Stimulated activated CD4-positive, alpha-beta T cell treated with anti-CD3 and anti-CD28 coated beads, Interleukin-2, amount 100 ng/mL, for 48 hours (primary cell): ENCODE data around the gene SAMD10.
"Not testable (repeated sequence)": the region's sequence is repeated elsewhere in the genome, so short reads cannot be mapped to it uniquely, and the experiment has no call there.

ENCODE experiments used
- DNase-seq, 2 donors: peaks; one replicate each; pipeline ENCODE4 v3.0.0-alpha.2; 2020

SAMD10 gene

DNA sequence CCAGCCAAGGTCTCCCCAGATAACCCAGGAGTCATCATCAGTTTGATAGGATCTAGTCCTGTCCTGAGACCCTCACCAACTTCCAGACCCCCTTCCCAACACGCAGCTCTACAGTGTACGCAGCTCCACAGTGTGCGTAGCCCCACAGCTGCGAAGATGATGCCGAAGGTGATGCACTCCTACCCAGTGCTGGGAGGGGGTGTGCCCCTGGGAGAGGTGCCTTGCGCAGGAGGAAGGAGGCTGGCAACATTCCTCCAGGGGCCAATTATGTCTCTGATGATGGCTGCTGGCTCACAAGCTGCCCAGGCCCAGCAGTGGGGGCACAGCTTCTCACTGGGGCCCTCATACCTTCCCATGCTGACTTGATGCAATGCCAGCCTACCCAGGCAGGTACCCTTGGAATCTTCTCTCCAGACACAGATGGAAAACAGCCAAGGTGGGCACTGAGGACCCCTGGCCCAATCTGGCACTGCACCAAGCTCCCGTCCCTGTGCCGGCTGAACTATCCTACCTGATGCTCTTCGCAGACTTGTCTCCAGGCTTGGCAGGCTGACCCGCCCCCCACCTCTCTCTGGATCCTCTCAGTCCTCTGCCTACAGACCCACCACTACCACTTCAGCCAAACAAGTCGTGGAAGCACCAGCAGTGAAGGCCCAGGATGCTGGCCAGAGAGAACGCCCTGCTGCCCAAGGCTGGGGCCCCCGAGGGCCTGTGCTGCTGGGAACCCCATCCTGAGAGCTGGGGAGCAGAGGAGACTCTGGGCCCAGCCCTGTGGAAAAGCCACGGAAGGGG is 11.1 kb downstream of the SAMD10 start:
- no peak for DNase-seq

DNA sequence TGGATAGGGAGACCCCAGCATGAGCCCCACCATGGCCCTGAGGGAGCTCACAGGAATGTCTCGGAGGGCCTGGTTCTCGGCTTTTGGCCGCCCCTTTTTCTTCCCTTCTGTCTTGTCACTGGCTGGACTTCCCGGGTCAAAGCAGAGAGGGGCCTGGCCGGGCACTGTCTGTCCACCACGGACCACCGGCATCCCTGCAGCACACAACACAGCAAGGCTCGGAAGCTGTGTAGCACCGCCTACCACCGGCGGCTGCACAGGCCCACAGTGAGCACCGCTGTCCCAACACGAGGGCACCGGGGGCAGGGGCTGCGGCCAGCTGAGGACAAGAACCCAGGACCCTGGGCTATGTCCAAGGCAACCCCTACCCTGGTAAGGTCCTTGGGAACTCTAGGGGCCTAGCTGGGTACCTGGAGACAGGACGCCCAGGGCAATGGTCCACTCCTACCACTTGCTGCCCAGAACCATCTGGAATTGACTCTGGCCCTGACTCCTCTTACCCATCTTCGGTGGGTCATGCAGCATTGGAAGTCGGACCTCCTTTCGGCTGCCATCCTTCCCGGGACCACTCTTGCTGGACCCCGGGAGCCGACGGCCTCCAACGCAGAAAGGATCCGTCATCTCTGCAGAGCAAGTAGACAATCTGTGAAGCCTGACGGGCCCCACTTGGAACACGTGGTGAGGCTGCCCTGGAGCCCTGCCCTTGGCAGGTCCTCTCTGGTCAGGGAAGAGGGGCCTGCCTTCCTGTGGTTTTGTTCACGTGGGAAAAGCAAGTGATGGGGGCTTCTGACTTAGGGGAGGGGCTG is 11.9 kb downstream of the SAMD10 start:
- DNase-seq = no peak

DNA sequence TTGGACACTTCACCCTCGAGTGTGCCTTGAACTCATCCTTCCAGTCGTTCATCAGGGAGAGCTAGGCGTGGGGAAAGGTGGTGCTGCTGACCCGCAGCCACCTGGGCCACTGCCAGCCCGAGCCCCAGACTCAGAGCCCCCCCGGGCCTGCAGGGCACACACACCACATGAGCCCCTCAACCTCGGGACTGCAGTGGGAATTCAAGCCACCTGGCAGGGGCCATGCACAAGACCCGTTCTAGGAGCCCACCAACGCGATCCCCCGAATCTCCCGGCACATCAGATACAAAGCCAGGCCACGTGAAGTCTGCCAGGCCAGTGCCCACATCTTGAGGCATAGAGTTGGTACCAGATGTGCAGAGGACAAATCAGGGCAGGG is 12.5 kb downstream of the SAMD10 start:
- no peak for DNase-seq

DNA sequence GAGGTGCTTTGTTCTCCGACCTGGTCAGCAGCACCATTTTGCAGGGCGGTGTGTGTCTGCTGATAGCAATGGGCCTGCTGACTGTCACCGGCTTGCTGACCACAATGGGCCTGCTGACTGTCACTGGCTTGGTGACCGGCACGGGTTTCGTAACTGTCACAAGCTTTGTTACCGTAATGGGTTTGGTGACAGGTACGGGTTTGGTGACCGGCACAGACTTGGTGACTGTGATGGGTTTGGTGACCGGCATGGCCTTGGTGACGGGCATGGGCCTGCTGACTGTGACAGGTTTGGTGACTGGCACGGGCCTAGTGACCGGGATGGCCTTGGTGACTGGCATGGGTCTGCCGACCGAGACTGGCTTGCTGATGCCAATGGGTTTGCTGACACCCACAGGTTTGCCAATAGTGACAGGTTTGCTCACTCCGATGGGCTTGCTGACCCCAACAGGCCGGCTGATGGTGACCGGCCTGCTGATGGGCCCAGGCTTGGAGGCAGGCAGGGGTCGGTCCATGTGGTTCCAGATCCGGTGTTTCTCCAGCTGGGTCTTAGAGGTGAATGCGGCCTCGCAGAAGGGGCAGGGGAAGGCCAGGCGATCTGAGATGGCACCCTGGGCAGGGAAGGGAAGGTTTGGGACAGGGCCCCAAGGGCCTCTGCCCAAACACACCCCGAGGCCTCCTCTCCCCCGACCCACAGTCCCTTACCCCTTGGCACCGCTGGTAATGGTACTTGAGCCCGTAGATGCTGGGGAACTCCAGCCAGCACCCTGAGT is 13.1 kb downstream of the SAMD10 start:
- no peak for DNase-seq

DNA sequence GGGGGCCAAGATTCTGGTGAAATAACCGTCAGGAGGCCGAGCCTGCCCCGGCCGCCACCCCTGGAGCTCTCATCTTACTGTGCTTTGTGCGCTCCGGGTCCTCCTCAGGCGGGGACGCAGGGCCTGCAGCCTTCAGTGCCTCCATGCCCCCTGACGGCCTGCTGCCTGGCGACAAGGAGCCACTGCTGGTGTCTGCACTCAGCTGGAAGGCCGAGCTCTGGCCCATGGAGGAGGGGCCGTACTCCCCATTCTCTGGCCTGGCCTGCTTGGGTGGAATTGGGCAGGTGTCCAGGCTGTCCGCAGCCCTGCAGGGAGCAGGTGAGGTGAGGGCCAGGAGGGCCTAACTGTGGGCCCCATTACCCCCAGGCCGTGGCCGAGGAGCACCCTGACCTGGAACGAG is 15.0 kb downstream of the SAMD10 start:
- no peak for DNase-seq

DNA sequence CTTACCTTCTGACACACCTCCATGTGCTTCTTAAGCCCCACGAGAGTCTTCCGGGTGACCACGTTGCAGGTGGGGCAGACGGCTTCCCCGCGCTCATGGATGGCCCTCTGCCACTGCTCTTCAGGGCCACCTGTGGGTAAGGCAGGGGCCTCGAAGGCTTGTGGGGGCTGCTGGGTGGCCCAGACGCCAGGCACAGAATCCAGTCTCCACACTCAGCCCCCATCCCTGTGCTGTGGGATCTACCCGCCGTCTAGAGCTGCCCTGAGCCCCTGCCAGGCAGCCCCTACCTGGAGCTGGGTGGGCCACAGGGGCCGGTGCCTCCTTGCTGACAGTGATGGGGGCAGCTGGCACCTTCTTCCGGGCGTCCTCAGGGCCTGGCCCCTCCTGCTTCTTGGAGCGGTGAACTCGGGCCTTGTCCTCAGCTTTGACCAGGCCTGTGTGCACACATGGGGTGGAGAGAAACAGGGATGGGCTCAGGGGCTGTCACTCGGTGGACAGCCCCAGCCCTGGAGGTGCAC is 15.6 kb downstream of the SAMD10 start:
- DNase-seq = no peak

DNA sequence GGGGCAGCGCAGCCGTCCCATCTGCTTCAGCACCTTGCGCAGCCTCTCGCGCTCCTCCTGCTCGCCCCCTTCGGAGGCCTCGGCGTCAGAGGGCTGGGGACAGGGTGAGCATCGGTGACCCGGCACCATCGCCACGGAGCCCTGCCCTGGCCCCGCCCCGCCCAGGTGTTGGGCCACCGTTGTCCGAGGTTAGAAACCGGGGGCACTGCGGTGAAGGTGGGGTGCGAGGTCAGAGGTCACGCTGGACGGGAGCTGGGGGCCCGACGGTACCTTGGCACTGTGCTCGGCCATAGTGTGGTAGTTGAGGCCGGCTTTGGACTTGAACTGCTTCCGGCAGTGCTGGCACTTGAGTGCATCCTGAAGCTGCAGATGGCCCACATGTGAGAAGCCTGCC is 16.1 kb downstream of the SAMD10 start:
- no peak for DNase-seq

DNA sequence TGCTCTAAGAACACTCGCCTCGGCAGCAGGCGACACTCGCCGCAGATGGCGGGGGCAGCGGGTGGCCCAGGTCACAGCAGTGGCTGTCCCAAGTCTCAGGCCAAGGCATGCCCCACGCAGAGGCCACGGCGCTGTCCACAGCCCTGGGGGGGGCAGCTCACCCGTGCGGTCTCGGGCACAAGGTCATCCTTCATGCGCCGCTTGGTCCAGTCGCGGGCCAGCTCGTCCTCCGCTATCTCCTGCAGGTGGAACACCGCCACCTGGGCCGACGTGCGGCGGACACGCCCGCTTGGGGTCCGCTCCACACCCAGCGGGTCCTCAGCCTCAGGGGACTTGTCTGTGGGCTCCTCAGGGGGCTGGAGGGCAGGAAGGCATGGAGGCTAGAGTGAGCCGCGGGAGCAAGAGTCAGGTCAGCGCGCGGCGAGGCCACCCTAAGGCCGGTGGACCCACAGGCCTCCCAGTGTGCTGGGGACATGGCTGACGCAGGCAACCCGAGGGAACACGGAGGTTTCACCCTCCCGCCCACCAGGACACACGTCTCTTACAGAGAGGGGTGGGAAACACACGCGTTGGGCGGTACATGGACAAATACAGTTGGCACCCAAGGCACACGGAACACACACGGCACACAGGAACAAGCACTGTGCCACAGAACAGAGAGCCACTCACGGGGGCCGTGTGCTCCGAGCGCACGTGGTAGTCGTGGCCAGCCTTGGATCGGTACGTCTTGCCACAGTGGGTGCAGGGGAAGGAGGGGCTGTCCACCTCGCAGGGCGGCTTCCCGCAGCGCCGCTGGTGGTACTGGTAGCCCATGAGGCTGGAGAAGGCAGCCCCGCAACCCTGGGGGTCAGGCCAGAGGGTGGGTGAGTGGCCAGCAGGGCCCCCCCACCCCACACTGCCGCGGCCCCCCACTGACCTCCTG is 16.8 kb downstream of the SAMD10 start:
- DNase-seq = no peak

DNA sequence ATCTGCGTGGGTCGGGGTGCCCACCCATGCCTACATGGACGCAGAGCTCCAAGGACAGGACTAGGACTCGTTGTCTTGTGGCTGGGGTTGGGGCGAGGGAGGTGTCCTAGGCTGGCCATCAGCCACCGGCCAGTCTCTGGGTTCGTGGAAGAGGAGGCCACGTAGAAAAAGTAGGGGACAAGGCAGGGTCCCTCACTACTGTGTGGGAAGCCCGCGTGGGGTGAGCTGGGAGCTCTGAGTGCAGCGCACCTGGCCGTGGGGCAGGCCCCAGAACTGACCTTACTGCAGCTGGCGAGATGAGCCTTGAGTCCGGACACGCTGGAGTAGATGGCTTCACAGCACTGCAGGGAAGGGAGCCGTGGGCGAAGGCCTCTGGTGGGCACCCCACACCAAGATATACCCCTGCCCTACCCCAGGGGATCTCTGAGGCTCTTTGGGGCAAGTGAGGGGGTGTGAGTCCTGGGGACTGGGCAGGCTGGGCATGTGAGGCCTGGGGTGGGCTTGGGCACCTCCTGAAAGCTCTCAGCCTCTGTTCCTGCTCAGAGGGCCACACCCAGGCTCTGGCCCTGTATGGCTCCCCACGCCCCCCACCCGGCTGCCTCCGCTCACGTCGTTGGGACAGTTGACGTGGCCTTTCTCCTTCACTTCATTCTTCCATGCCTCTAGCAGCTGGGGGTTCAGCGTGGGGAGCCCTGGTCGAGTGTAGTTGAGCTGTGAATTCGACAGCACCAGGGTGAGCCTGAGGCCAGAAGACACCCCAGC is 17.6 kb downstream of the SAMD10 start:
- no peak for DNase-seq

DNA sequence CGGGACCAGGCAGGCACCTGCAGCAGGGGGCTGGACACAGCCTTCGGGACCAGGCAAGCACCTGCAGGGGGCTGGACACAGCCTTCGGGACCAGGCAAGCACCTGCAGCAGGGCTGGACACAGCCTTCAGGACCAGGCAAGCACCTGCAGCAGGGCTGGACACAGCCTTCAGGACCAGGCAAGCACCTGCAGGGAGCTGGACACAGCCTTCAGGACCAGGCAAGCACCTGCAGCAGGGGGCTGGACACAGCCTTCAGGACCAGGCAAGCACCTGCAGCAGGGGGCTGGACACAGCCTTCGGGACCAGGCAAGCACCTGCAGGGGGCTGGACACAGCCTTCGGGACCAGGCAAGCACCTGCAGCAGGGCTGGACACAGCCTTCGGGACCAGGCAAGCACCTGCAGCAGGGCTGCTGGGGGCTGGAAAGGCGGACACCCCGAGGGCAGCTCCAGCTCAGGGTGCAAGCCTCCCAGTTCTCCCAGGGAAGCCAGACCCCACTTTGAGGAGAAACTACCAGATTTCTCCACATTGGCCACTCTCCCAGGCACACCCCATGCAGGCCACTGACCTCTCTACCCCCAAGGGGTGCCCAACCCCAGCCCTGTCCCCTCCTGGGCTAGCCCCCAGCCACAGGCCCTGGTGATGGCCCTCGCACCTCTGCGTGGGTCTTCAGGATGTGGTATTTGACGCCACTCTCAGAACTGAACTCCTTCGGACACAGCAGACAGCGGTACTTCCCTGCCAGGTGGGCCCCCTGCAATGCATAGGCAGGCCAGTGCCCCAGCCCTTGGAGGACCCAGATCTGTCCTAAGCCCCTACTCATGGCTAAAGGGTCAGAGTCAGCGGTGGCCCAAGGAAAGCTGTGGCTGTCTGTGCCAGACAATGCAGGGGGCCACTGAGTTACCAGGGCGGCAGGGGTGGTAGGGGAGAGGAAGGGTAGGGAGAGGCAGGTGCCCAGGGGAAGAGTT is 18.5 kb downstream of the SAMD10 start:
- not testable (repeated sequence) for DNase-seq

DNA sequence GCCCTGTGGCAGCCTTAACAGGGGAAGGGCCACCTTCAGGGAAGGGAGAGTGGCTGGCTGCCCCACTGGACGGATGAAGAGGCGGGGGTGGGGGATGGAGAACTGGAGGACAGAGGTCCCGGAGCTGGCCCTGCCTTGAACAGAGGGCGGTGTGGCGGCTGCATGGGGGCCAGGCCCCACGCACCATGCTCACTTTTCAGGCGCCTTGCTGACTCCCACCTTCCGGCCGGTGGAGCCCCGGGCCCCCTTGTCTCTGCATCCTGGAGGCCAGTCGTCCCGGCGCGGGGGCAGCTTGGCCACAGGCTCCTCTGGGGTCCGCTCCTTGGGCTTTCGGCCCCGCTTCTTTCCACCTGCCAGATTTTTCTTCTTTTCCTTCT is 19.8 kb downstream of the SAMD10 start:
- no peak for DNase-seq

DNA sequence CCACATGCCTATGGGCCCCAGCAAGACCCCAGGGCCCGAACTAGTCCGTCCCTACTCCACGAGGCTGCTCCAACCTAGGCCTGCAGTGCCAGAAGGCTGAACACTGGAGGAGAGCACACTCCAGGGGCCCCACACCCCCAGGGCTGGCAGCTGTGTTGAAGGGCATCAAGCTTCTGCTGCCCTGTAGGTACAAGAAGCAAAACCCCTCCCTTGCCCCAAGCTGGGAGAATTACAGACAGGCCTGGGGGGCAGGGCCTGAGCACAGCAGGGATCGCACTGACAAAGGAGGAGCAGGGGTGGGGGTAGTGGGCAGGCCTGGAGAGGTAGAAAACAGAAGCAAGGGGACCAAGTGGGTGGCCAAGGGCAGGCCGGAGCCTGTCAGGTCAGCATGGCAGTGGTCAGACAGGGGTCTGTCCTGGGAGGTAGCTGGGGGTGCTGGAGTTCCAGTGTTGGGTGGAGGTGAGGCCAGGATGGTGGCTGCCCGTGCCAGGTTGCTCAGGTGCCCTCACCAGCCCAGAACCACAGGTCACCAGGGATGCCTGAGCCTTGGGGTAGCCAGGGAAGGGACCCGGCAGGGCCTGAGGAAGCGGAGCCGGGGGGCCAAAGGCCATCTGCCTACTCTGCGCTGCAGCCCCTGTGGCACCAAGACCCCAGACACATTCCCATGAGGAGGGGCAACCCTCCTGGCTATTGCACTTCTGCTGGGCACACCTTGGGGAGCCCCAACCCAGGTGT is 20.3 kb downstream of the SAMD10 start:
- DNase-seq = no peak

DNA sequence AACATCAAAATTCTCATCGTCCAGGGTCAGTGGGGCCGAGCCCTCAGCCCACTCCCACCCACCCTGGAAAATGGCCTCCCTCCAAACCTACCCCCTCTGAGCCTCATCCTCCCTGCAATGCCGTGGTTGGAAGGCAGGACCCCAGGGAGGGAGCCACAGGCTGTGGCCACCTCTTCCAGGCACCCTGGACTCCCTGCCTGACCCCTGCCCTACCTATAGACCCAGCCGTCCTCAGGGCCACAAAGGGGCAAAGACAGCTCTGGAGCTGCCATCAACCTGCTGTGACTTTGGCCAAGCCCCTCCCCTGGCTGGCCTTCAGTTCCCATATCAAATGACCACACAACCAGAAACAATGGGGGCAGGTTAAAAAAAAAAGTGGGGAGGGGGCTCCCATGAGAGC is 21.0 kb downstream of the SAMD10 start:
- DNase-seq = no peak

DNA sequence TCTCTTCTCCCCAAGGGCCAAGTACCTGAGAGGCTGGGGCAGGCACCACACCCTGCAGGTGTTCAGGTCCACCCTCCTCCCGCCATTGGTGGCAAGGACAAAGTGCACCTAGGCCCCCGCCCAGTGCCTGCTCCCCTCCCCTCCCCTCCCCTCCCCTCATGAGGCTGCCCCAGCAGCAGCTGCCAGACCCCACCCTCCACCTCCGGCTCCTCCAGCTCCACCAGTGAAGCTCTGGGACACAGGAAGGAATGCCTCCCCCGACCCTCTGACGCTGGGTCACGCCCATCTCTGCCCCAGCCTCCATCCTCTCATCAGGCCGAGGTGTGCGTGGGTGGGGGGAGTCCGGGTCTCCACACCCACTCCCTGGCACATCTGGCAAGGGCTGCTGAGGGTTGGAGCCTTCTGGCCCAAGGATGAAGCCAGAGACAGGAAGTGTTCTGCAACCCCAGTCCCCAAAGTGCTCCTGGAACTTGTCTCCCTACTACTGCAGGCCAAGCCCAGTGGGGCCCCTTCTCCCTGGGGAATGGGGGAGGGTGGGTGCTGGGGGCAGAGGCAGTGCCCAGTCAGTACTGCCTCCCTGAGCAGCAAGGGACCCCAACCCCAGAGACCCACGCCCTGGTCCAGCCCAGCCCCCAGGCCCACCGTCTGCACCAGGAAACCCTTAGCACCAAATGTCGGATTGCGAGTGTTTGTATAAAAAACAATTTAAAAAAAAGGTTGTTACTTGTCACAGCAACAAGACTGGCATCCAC is 21.6 kb downstream of the SAMD10 start:
- DNase-seq = no peak

DNA sequence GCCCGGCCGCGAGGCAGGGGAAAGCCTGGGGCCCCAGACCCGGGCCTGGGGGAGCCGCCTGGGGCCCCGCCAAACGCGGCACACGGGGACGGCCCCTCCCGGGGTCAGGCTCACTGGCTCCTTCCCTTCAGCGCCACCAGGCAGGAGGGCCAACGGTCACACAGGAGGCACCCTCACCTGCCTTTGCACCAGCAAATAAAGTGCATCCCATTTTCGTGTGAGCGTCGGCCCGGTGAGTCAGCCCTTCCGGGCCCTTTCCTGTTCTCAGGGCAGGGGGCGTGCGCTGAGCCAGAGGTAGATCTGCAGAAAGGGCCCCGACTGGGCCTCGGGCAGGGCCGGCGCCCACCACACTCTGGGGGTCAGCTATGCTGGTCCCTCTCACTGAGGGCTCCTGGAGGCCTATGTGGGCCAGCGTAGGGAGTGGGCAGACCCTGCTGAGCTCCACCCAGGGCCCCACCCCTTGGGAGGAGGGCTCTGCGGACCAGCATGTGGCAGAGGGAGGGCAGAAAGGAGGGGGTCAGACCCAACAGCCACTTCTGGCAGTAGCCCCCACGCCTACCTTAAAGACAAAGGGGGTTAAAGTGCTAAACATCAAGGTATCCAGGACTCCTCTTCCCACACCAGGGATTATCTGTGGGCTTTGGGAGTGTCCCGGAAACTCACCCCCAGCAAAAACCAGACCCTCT is 22.3 kb downstream of the SAMD10 start:
- peak; percentile 59 to 65 for DNase-seq

DNA sequence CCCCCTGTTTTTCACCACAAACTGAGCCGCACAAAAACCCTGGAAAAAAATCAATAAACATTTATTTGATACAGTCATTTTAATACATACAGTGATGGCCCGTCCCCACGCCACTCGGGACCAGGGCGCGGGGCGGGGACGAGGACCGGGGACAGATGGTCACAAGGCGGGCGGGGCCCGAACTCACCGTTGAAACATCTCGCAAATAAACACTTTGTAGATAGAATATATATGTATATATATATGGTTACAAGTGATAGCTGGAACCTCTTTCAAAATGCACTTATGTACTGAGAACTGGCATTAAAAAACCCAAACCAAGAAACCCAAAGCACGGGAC is 22.8 kb downstream of the SAMD10 start:
- no peak for DNase-seq

DNA sequence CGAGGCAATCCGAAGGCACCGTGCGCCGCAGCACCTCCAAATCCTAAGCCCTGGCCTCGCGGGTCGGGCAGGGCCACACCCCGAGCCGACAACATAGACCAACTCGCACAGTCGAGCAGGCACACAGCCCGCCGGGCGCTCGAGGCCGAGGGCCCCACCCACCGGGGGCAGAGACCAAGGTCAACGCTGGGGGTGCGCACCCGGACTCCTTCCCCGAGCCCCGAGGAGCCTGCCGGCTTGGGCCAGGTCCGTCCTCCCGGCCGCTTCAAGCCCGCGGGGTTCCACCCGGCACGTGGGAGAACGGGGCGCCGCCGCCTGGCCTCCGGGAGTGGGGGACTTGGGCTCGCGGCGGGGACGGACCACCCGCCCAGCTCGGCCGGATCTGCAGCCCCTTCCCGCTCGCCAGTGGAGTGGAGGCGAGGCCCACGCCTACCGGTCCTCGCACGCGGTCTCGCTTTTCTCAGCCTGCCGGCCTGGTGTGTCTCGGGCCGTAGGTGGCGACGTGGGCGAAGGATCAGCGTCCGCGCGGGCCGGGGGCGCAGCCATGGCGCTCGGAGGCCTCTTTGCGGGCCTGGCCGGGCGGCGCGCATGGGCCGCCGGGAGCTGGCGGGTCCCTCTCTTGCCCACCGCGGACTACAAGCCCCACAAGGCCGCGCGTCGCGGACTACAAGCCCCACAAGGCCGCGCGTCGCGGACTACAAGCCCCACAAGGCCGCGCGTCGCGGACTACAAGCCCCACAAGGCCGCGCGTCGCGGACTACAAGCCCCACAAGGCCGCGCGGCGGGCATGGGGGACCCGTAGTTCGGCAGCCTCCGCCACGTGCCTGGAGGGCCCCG is 23.4 kb downstream of the SAMD10 start, which contains the start of gene UCKL1:
Gene UCKL1 (minus strand): TSS at position 590 of the 837 bp plus-strand sequence. CDS start 44 bp downstream, at position 546.
- peak; percentile 82 for DNase-seq
